ENCODE results near the gene CDC25B. TPM values are rescaled to one million over a fixed set of nuclear protein-coding genes. Genes with fewer than 3 reads are reported as not detected.
A peak's percentile ranks its signal among the peaks of the same experiment; 100 is the strongest.

CDC25B gene
- total and polyA plus RNA-seq, 4 donors = 4.4 to 12.9 (median 9.2) TPM

DNA sequence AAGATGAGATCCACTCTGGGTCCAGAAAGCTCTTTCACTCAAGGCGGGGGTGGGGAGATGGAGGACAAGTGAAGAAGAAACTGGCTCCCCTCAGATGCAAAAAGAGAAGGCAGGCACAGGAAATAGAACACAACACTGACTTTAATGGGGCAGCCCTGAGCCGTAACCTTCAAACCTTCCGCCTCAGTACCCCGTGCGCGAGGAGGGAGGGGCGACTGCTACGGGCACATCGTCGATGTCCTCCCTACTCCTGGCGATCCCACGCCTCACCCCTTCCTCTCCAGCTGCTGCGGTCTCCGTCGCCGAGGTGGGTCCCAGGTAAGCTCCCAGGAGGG lies 18.8 kb upstream of the CDC25B start:
- H3K27me3 ChIP-seq (ENCODE audit: control insufficient read depth in 4 of 4, insufficient read depth in 4 of 4, low read length in 3 of 4) = no peaks in the 10 kb centered on the region
- no peak overlapping the region for H3K9ac ChIP-seq (ENCODE audit: low read depth in 1 of 2, low read length in 2 of 2)
- 17% methylated on average over 16 of the region's 16 CpGs for whole genome bisulfite sequencing
- H3K36me3 ChIP-seq (ENCODE audit: control insufficient read depth in 4 of 4, insufficient read depth in 3 of 4, low read depth in 1 of 4, low read length in 3 of 4) = no peaks in the 10 kb centered on the region
- peak overlapping the region in 1 of 3 donors; percentile 49 for H3K4me3 ChIP-seq (ENCODE audit: low read depth in 1 of 3, low read length in 3 of 3)
- TF ChIP-seq TAF1 (conservative IDR thresholded peaks at IDR 0.05) (no peak), NR2F2 (IDR thresholded peaks at IDR 0.05) (no peak)
- peaks cover 11 to 27% (median 20%) of the 10 kb centered on the region in 4 donors for H3K4me1 ChIP-seq (ENCODE audit: control insufficient read depth in 4 of 4, insufficient read depth in 4 of 4, low read length in 3 of 4)
- no peak overlapping the region for H3K27ac ChIP-seq (ENCODE audit: low read depth in 1 of 2, low read length in 2 of 2)
- no peaks in the 10 kb centered on the region for H3K9me3 ChIP-seq (ENCODE audit: control insufficient read depth in 4 of 4, low read length in 3 of 4)
- no peak for DNase-seq (ENCODE audit: low spot score)

DNA sequence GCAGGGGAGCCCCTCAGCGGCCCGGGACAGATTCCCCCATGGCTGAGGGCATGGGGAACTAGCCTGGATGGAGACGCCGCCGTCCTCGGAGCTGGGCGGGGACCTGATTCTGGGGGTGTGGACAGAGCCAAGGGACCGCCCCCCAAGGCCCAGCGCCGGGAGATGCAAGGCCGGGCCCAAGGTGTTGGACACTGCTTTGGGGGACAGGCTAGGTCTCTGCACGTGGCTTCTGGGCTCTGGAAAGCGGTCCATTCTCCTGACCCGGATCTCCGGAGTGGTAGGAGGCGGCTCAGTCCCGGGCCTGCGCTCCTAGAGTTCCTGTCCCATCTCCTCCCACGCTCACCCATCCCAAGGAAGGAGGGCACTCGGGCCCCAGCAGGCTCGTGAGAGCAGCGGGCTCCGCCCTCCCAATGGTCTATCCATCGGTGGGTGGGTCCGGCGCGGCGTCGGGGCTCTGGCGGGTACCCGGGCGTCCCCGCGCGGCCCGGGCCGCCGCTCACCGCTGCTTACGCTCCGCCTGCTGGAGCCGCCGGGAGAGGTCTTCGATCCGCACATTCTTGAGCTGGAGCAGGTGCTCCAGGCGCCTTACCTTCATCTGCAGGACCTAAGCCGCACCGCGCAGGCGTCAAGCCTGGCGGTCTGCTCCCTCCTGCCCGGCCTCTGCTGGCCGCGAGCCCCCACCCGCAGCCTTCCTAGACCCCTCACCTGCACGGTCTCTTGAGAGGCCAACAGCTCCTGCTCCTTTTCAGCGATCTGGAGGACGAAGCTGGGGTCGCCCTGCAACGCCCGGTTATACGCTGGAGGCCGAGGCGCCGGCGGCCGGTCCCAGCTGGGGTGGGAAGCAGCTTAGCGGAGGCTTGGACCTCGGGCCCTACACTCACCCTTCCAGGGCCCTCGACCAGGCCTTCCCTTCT lies 18.1 kb upstream of the CDC25B start:
- WGBS = 4% methylated on average over 70 of the region's 70 CpGs
- Histone ChIP-seq H3K9me3 (ENCODE audit: control insufficient read depth in 4 of 4, low read length in 3 of 4) (no peaks in the 10 kb centered on the region), H3K27ac (ENCODE audit: low read depth in 1 of 2, low read length in 2 of 2) (no peak overlapping the region), H3K4me3 (ENCODE audit: low read depth in 1 of 3, low read length in 3 of 3) (peak overlapping the region; percentile 46 to 49 (median 48)), H3K4me1 (ENCODE audit: control insufficient read depth in 4 of 4, insufficient read depth in 4 of 4, low read length in 3 of 4) (peaks cover 11 to 27% (median 20%) of the 10 kb centered on the region in 4 donors), H3K27me3 (ENCODE audit: control insufficient read depth in 4 of 4, insufficient read depth in 4 of 4, low read length in 3 of 4) (no peaks in the 10 kb centered on the region), H3K9ac (ENCODE audit: low read depth in 1 of 2, low read length in 2 of 2) (no peak overlapping the region), H3K36me3 (ENCODE audit: control insufficient read depth in 4 of 4, insufficient read depth in 3 of 4, low read depth in 1 of 4, low read length in 3 of 4) (peaks cover 0 to 1% (median 0%) of the 10 kb centered on the region in 4 donors)
- TF ChIP-seq TAF1 (conservative IDR thresholded peaks at IDR 0.05) (no peak), HNF4A (conservative IDR thresholded peaks at IDR 0.05) (no peak), YY1 (IDR thresholded peaks at IDR 0.05) (no peak), JUND (IDR thresholded peaks at IDR 0.05) (no peak), GABPA (IDR thresholded peaks at IDR 0.05 in 1 of 2, conservative IDR thresholded peaks at IDR 0.05 in 1 of 2) (no peak), RXRA (IDR thresholded peaks at IDR 0.05) (no peak), EGR1 (IDR thresholded peaks at IDR 0.05; ENCODE audit: low read depth in 2 of 2) (no peak), FOXA1 (IDR thresholded peaks at IDR 0.05) (no peak), FOXA2 (IDR thresholded peaks at IDR 0.05) (no peak), RAD21 (IDR thresholded peaks at IDR 0.05) (no peak), SP1 (IDR thresholded peaks at IDR 0.05) (no peak)
- TF ChIP-seq, protein P1, sequence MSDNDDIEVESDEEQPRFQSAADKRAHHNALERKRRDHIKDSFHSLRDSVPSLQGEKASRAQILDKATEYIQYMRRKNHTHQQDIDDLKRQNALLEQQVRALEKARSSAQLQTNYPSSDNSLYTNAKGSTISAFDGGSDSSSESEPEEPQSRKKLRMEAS (IDR thresholded peaks at IDR 0.05) = no peak
- TF ChIP-seq, protein P2, sequence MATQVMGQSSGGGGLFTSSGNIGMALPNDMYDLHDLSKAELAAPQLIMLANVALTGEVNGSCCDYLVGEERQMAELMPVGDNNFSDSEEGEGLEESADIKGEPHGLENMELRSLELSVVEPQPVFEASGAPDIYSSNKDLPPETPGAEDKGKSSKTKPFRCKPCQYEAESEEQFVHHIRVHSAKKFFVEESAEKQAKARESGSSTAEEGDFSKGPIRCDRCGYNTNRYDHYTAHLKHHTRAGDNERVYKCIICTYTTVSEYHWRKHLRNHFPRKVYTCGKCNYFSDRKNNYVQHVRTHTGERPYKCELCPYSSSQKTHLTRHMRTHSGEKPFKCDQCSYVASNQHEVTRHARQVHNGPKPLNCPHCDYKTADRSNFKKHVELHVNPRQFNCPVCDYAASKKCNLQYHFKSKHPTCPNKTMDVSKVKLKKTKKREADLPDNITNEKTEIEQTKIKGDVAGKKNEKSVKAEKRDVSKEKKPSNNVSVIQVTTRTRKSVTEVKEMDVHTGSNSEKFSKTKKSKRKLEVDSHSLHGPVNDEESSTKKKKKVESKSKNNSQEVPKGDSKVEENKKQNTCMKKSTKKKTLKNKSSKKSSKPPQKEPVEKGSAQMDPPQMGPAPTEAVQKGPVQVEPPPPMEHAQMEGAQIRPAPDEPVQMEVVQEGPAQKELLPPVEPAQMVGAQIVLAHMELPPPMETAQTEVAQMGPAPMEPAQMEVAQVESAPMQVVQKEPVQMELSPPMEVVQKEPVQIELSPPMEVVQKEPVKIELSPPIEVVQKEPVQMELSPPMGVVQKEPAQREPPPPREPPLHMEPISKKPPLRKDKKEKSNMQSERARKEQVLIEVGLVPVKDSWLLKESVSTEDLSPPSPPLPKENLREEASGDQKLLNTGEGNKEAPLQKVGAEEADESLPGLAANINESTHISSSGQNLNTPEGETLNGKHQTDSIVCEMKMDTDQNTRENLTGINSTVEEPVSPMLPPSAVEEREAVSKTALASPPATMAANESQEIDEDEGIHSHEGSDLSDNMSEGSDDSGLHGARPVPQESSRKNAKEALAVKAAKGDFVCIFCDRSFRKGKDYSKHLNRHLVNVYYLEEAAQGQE (IDR thresholded peaks at IDR 0.05) = no peak
- TF ChIP-seq, protein P3, sequence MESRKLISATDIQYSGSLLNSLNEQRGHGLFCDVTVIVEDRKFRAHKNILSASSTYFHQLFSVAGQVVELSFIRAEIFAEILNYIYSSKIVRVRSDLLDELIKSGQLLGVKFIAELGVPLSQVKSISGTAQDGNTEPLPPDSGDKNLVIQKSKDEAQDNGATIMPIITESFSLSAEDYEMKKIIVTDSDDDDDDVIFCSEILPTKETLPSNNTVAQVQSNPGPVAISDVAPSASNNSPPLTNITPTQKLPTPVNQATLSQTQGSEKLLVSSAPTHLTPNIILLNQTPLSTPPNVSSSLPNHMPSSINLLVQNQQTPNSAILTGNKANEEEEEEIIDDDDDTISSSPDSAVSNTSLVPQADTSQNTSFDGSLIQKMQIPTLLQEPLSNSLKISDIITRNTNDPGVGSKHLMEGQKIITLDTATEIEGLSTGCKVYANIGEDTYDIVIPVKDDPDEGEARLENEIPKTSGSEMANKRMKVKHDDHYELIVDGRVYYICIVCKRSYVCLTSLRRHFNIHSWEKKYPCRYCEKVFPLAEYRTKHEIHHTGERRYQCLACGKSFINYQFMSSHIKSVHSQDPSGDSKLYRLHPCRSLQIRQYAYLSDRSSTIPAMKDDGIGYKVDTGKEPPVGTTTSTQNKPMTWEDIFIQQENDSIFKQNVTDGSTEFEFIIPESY (IDR thresholded peaks at IDR 0.05) = no peak
- TF ChIP-seq, protein P4, sequence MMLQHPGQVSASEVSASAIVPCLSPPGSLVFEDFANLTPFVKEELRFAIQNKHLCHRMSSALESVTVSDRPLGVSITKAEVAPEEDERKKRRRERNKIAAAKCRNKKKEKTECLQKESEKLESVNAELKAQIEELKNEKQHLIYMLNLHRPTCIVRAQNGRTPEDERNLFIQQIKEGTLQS (IDR thresholded peaks at IDR 0.05) = no peak
- DNase-seq (ENCODE audit: low spot score) = no peak
